Measurements from ENCODE around the gene NEK7.
A peak's percentile ranks its signal among the peaks of the same experiment; 100 is the strongest.

NEK7 gene

GRCh38 chr1:198150369-198150768 is 6.4 kb upstream of the NEK7 start:
- no peak for DNase-seq

GRCh38 chr1:198151688-198152087 is 5.1 kb upstream of the NEK7 start:
- no peak for DNase-seq

GRCh38 chr1:198153103-198153502 is 3.7 kb upstream of the NEK7 start:
- peak; percentile 67 for DNase-seq

GRCh38 chr1:198153804-198154203 is 3.0 kb upstream of the NEK7 start:
- no peak for DNase-seq

GRCh38 chr1:198155253-198155652 is 1.5 kb upstream of the NEK7 start:
- DNase-seq: no peak

GRCh38 chr1:198156111-198156744 is 570 bp upstream of the NEK7 start:
- peak; percentile 32 for DNase-seq

GRCh38 chr1:198157241-198157846 is 546 bp downstream of the NEK7 start:
- DNase-seq: peak; percentile 52

GRCh38 chr1:198157847-198158725 is 1.3 kb downstream of the NEK7 start:
- no peak for DNase-seq

- DNase-seq: peak; percentile 45
These were observed 2.2 kb downstream of the NEK7 start for GRCh38 chr1:198158735-198159589.

- no peak for DNase-seq
These were observed 3.4 kb downstream of the NEK7 start for GRCh38 chr1:198160222-198160621.

- DNase-seq: no peak
These were observed 4.3 kb downstream of the NEK7 start for GRCh38 chr1:198160946-198161614.

GRCh38 chr1:198161718-198162090 is 4.9 kb downstream of the NEK7 start:
- no peak for DNase-seq

GRCh38 chr1:198162091-198162767 is 5.4 kb downstream of the NEK7 start:
- DNase-seq: no peak

- DNase-seq: no peak
These were observed 9.3 kb downstream of the NEK7 start for GRCh38 chr1:198165927-198166647.

GRCh38 chr1:198166900-198167299 is 10.1 kb downstream of the NEK7 start:
- DNase-seq: no peak

GRCh38 chr1:198167436-198167934 is 10.7 kb downstream of the NEK7 start:
- no peak for DNase-seq

GRCh38 chr1:198168227-198168626 is 11.4 kb downstream of the NEK7 start:
- DNase-seq: no peak

GRCh38 chr1:198169672-198170071 is 12.9 kb downstream of the NEK7 start:
- no peak for DNase-seq

- DNase-seq: no peak
These were observed 15.1 kb downstream of the NEK7 start for GRCh38 chr1:198171667-198172540.

GRCh38 chr1:198173832-198174231 is 17.0 kb downstream of the NEK7 start:
- DNase-seq: no peak

Data from NCI-H2029 treated with DMSO at 0.1 percent for 48 hours (cell line).